Inflammatory macrophage treated with lipopolysaccharide for 1 hour (primary cell): Measurements from ENCODE around the gene SCGB1D1.
"Not testable (repeated sequence)": the region's sequence is repeated elsewhere in the genome, so short reads cannot be mapped to it uniquely, and the experiment has no call there.

Experiments
- DNase-seq, 2 donors: peaks; one replicate each; pipeline ENCODE4 v3.0.0-alpha.2; 2020 to 2022

SCGB1D1 gene

DNA sequence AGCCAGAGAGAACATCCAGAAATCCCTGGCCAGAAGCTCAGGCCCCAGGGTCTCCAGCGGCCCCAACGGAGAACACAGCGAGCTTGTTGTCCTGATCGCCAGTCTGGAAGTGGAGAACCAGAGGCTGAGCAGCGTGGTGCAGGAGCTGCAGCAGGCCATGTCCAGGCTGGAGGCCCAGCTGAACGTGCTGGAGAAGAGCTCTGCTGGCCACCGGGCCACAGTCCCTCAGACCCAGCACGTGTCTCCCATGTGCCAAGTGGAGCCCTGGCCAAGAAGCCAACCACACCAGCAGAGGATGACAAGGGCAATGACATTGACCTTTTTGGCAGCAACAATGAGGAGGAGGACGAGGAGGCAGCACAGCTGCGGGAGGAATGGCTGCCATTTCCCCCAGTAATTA lies 20.6 kb upstream of the SCGB1D1 start:
- DNase-seq = no peak

DNA sequence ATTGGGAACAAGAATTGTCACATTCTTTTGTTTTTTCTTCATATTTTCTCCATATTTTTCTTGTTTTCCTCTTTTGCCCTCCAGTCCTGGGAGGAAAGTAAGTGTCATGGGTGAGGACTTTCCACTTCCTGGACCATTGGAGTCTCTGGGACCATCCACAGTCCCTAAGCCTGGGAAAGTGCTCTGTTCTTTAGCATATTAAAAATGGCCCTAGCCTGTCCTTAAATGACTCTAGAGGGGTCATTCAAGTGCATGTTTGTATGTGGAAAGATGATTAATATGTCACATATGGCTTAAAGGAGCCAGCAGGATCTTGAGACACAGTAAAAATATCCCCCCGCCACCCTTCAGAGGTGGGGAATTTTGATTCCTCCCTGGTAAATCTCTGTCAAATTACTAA lies 20.1 kb upstream of the SCGB1D1 start:
- no peak for DNase-seq

DNA sequence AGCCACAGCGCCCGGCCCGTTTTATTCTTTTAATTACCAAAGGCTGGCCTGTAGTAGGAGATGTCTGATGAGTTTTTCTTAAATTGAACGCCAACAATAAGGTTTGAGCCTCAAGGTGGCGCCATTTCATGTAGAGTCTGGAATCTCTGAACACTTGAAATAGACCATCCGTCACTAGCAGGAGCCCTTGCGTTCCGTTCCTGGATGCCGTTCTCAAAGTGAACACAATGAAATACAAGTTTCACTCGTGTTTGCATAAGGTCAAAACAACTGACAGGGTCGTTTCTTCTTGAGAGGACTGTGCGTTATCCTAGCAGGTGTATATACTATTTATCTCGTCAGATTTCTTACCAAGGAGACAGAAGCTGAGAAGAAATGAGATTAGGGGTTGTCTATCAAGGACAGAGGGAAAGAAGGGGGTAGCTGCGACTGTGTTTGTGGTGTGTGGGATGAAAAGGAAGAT lies 18.7 kb upstream of the SCGB1D1 start:
- peak; percentile 69 to 95 for DNase-seq

DNA sequence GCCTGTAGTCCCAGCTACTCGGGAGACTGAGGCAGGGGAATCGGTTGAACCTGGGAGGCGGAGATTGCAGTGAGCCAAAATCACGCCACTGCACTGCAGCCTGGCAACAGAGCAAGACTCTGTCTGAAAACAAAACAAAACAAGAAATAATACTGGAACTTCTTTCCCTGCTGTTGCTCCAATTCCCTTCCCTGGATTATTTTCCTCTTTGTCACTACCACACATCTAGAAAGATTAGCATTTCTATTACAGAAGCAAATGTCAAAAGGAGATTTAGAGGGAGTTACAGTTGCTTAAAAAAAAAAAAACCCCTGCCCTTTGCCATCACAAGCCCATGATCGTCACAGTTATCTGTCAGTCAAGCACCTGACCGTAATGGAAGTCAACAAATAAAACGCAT lies 17.7 kb upstream of the SCGB1D1 start:
- no peak for DNase-seq

DNA sequence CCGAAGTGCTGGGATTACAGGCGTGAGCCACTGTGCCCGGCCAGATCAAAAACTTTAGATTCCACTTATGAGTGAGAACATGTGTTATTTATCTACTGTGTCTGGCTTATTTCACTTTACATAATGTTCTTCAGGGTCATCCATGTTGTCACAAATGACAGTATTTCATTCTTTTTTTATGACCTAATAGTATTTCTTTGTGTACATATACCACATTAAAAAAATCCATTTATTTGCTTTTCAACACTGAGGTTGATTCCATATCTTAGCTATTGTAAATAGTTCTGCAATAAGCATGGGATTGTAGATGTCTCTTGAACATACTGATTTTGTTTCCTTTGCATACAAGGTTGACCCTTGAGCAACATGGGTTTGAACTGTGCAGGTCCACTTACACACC lies 13.2 kb upstream of the SCGB1D1 start:
- no peak for DNase-seq

DNA sequence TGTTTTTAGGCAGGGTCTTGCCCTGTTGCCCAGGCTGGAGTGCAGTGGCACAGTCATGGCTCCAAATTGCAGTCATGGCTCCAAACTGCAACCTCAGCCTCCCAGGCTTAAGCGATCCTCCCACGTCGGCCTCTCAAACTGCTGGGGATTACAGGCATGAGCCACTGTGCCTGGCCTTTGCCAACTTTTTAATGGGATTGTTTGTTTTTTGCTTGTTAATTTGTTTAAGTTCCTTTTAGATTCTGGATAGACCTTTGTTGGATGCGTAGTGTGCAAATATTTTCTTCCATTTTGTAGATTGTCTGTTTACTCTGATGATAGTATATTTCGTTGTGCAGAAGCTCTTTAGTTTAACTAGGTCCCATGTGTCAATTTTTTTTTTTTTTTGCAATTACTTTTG lies 10.0 kb upstream of the SCGB1D1 start:
- no peak for DNase-seq

DNA sequence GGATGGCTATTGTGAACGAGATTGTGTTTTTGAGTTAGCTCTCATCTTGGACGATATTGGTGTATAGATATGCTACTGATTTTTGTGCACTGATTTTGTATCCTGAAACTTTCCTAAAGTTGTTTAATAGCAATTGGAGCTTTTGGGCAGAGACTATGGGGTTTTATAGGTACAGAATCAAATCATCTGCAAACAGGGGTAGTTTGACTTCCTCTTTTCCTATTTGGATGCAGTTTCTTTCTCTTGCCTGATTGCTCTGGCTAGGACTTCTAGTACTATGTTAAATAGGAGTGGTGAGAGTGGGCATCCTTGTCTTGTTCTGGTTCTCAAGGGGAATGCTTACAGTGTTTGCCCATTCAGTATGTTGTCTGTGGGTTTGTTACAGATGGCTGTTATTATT lies 8.9 kb upstream of the SCGB1D1 start:
- DNase-seq = no peak

DNA sequence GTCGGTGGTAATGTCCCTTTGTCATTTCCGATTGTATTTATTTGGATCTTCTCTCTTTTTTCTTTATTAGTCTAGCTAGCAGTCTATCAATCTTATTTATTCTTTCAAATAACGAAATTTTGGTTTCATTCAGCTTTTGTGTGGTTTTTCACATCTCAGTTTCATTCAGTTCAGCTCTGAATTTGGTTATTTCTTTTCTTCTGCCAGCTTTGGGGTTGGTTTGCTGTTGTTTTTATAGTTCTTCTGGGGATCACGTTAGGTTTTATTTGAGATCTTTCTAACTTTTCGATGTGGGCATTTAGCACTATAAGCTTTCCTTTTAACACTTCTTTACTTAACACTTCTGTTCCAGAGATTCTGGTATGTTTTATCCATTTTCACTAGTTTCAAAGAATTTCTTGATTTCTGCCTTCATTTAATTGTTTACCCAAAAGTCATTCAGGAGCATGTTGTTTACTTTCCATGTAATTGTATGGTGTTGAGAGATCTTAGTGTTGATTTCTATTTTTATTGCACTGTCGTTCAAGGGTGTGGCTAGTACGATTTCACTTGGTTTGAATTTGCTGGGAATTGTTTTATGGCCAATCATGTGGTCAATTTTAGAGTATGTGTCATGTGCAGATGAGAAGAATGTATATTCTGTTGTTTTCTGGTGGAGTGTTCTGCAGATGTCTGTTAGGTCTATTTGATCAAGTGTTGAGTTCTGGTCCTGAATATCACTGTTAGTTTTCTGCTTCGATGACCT lies 7.7 kb upstream of the SCGB1D1 start:
- no peak for DNase-seq

DNA sequence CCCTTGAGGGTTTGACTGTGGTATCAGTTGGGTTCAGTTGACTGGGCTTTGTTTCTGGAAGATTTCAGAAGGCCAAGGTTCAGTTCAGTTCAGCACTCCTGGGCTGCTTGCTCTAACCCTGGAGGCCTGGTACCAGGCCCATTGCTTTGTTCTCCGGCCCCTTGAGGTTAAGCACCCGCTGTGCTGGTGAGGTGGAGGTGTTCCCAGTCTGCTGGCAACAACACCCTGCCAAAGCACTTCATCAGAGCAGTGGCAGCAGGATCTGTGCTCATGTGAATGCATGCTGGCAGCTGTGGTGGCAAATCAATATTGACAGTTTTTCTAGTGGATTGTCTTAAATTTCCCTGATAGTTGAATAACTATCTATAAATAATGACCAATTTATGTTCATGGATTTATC lies 3.8 kb upstream of the SCGB1D1 start:
- DNase-seq = no peak

DNA sequence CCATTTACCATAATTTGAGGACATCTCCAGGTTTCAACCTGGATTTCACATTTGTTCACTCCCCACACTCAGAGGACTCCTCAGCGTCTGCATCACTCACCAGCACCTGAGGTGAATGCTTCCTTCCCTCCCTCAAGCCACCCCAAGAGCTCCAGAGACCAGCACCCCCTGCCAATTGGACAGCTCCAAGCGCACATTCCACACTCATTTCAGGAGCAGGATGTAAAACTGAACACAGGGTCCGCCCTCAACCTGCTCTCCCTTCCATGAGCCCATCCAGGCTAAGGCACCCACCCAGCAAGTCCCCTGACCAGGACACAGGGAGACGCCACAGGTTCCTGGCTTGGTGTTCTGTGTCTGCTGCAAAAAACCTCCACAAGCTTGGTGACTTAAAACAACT lies 3.9 kb downstream of the SCGB1D1 start:
- DNase-seq = no peak

DNA sequence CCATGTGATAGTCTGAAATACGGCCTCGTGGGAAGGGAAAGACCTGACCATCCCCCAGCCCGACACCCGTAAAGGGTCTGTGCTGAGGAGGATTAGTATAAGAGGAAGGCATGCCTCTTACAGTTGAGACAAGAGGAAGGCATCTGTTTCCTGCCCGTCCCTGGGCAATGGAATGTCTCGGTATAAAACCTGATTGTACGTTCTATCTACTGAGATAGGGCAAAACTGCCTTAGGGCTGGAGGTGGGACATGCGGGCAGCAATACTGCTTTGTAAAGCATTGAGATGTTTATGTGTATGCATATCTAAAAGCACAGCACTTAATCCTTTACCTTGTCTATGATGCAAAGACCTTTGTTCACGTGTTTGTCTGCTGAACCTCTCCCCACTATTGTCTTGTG lies 5.0 kb downstream of the SCGB1D1 start:
- DNase-seq = not testable (repeated sequence)

DNA sequence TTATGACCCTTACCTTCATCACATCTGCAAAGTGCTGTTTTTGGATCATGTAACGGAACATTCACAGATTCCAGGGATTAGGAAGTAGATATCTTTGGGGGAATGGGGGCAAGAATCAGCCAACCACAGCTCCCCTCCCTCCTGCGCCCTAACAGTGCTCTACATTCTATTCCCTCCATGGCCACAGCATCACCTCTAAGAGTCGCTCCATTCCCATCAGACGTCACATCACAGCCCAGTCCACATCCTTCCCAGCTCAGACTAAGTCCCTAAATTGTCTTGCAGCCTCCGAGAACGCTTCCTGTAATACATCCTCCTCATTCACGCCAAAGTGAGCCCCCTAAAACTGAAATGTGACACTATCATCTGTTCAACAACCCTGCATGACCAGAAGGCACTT lies 5.9 kb downstream of the SCGB1D1 start:
- DNase-seq = no peak

DNA sequence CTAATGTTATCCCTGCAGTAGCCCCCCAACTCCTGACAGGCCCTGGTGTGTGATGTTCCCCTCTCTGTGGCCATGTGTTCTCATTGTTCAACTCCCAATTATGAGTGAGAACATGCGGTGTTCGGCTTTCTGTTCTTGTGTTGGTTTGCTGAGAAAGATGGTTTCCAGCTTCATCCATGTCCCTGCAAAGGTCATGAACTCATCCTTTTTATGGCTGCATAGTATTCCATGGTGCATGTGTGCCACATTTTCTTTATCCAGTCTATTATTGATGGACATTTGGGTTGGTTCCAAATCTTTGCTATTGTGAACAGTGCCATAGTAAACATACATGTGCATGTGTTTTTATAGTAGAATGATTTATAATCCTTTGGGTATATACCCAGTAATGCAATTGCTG lies 7.4 kb downstream of the SCGB1D1 start:
- not testable (repeated sequence) for DNase-seq

DNA sequence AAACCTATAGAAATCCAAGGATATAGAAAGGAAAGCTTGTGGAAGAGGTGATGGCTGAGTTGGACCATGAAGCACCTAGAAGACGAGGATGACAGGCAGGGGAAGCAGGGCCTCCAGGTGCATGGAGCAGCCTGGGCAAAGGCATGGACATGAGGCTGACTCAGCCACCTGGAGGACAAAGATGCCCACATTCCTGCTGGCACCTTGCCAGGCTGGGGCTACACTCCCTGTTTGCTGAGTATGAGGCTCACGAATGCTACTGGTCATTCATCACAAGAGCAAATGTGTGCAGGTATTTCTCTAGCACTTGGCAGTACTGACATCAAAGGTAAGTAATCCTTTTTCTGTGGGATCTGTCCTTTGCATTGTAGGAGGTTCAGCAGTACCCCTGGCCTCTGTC lies 11.4 kb downstream of the SCGB1D1 start:
- no peak for DNase-seq

DNA sequence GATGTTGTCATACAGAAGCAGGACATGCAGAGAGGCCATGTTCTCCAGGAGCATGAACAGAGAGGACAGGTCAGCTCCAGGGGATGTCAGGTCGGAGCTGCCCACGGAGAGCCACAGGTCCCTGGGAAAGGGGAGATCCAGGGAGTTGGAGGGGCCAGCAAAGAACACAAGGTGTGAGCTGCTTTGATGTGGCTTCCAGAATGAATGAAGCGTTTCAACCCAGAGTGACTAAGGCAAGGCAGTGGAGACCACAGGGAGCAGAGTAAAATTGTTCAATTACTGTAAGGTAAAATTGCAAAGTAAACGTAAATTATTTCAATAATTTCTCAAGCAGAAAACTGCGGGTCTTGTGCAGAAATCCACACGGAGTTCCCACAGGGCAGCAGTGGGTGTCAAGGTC lies 12.9 kb downstream of the SCGB1D1 start:
- no peak for DNase-seq

DNA sequence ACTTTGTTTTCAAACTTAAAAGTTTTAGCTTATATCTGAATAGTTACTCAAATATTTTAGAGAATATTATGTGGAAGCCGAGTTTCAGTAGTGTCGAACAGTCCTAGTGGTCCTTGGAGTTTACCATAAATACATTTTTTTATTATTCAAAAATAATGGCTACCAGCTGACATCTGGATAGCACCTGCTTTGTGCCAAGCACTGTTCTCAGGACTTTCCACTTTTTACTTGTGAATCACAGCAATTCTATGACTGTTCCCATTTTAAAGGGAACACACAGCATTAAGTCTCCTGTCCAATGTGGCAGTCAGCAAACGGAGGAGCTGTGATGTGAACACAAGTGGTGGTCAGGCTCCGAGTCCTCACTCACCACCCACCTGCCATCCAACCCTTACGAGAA lies 14.4 kb downstream of the SCGB1D1 start:
- no peak for DNase-seq

DNA sequence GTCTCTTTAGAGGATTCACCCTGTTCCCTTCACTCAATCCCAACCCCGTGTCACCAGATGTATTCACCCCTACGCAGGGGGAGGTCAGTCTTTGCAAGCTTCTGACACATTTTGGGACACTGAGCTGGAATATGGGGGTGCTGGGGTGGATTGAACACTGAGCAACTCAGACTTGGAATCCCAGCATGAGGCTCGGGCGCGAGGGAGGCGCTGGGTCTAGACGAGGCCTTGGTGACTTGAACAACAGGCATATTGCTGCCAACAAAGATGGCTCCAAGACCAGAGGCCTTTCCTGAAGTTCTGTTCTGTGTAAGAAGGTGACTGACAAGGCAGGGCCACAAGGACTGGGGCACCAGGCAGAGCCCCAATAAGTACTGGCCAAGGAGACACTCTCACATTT lies 15.4 kb downstream of the SCGB1D1 start:
- DNase-seq = no peak

DNA sequence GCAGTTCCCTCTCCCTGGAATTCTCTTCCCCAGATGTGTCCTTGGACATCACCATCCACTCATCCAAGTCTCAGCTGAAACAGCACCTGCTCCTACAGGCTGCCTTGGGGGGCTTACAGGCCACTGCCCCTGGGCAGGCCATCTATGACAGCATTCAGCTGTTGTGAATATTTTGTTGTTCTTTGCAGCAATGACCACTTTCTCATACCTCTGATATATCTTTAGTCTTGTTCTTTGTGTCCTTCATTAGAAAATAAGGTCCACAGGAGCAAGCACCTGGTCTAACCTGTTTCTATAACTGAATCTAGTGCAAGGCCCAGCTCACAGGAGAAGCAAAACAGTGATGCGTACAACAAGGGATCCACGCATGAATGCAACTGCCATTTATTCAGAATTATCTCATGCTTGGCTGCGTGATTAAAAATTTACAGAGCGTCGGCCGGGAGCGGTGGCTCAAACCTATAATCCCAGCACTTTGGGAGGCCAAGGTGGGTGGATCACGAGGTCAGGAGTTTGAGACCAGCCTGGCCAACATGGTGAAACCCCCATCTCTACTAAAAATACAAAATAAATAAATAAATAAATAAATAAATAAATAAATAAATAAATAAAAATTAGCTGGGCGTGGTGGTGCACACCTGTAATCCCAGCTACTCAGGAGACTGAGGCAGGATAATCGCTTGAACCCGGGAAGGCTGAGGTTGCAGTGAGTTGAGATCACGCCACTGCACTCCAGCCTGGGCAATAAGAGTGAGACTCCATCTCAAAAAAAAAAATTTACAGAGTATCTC lies 16.5 kb downstream of the SCGB1D1 start:
- not testable (repeated sequence) for DNase-seq

DNA sequence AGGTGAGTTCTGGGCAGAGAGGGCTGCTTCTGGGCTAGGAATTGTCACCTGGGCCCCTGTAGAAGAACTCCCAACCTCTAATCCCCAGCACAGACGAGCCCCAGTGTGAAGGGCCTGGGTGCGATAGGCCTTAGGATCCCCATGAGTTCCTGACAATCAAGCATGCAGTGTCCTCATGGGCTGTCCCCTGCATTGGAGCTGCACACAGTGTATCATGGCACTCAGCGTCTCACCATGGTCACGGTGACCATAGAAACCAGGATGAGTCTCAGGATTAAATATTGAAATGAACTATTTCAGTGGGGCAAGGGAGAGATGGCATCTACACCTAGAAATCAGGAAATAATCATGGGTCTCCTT lies 18.7 kb downstream of the SCGB1D1 start:
- DNase-seq = no peak

DNA sequence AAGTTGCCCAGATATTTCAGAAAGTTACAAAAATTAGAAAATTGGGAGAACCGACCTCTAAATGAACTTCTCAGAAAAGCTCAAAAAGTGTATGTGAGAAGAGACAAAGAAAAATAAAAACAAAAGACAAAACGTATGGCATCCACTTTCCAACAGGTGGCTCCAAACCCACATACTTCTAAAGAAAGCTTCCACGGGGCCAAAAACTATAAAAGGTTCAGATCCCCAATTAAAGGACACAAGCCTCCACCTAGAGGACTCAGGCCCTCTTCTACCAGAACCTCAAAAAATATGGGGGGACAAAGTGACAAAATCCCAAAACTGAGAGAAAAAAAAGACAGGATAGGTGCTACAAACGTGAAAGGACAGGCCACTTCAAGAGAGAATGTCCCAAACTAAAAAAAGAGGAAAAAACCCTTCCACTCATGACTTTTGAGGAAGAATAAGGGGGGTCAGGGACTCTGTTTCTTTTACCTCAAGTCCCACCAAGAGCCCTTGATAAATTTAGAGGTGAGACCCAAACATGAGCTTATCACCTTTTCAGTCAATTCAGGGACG lies 27.3 kb downstream of the SCGB1D1 start:
- peak in 1 of 2 donors; percentile 14 for DNase-seq

DNA sequence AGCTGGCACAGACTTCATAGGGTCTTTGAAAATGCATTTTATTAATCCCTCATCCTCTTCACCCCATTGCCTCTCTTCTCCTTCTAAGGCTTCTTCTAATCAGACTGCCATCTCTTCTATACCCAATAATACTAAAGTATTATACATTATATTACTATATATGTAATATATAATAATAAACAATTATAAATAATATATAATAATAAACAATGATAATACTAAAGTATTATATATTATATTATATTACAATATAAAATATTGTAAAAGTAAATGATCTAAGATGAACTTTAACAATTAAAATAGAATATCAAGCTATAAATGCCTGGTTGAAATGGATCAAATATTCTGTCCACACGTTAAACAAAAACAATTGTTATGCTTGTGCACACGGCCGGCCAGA lies 31.5 kb downstream of the SCGB1D1 start:
- no peak for DNase-seq

DNA sequence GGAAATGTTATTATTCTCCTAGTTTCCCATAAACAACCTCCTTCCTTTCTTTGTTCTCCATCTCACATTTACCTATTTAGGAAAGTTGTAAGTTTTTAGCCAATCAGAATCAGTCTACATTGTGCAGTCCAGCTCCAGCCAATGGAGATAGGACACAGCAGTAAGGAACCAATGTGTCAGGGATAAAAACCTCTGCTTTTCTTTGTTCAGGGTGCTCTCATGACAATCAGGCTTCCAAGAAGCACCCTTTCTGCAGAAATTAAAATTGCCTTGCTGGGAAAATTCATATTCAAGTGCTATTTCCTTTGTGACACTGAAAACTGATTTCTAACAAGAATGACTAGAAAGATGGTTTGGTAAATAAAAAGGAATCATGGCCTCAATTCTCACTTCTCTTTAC lies 33.1 kb downstream of the SCGB1D1 start:
- no peak for DNase-seq

DNA sequence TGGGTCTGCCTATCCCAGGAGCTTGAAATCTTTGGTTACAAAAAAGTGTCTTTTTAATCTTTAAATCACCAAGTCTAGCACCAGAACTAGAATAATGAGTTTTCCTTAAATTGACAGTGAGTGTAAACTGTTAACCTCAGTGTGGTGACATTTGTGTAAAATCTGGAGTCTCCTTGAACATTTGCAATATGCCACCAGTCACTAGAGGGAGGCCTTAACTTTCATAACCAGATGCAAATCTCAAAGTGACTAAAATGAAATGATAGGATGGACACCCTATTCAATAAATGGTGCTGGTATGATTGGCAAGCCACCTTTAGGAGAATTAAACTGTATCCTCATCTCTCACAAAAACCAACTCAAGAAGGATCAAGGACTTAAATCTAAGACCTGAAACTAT lies 43.7 kb downstream of the SCGB1D1 start:
- no peak for DNase-seq

DNA sequence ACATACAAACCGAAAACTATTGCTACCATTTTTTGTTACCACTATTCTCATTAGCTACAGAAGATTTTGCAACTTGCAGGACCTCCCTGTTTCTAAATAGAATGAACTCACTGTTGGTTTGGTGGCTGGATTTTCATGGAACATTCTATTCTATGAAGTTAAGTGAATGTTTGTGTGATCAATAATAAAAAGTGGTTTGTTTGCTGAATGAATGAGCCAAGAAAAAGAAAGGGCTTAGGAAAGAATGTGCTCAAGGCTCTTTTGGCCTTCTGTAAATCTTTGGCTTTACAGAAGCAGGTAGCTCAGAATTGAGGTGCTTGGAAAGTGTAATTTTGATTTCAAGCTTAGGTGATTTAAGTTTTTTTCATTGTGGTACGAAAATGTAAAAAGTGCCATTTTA lies 46.2 kb downstream of the SCGB1D1 start:
- DNase-seq = no peak
